KOPT-K1 (cell line): ENCODE results near the gene SLC25A13.
"Not testable (repeated sequence)": the region's sequence is repeated elsewhere in the genome, so short reads cannot be mapped to it uniquely, and the experiment has no call there.

Experiments used
- H3K27ac ChIP-seq: fragments of 200-600 bp; sonication (generic); 2 replicates; pipeline ENCODE4 v1.5.1; 2016; ENCODE audit warnings: antibody characterized with exemption, mild to moderate bottlenecking, low read depth, low read length; ENCODE audit not compliant: poor library complexity, severe bottlenecking
- H3K36me3 ChIP-seq: fragments of 200-600 bp; sonication (generic); 2 replicates; pipeline ENCODE4 v1.5.1; 2017; ENCODE audit warnings: antibody characterized with exemption, mild to moderate bottlenecking, low read length, moderate library complexity; ENCODE audit not compliant: insufficient read depth
- H3K9me3 ChIP-seq: fragments of 200-600 bp; sonication (generic); 2 replicates; pipeline ENCODE4 v1.5.1; 2017; ENCODE audit warnings: antibody characterized with exemption, low read length, mild to moderate bottlenecking; ENCODE audit not compliant: insufficient read depth, poor library complexity, severe bottlenecking

SLC25A13 gene

GRCh38 chr7:96167424-96167823 is 154.5 kb downstream of the SLC25A13 start:
- H3K9me3 ChIP-seq: no peaks in the 10 kb centered on the region
- no peaks in the 10 kb centered on the region; the same call in 1 of the 2 replicates for H3K36me3 ChIP-seq
- H3K27ac ChIP-seq: no peak overlapping the region

DNA sequence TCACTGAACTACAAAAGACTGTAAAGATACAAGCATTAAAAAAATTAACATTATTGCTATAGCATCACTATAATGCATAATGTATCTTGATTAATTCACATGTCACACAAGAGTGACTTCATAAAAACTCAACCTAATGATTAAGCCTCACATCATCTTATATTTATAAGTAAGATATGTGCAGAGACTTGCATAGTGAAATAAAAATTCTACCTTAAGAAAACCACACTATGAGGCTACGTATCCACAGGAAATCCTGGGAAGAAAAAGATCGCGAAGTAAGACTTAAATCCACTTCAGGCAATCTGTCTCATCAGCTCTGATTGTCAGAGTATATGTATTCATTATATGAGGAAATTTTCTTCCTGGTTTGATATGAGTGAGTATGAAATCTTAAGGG is 160.0 kb downstream of the SLC25A13 start:
- Histone ChIP-seq H3K36me3 (no peaks in the 10 kb centered on the region; the same call in 1 of the 2 replicates), H3K27ac (no peak overlapping the region)

DNA sequence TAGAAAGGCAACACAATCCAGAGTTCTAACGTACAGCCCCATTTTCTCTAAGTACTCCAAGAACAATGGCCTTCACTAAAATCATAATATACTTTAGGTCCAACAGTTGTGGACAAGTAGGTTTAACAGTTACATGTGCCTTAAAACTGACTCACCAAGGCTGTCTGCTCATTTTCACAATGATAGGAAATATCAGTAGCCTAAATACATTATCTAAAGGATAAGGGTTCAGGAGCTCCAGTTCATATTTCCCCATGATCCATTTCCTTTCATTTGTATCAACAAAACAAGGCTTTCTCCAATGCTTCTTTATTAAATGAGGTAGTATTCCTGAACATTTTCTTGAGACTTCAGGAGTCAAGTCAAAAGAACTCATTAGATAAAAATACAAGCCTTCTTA is 164.0 kb downstream of the SLC25A13 start:
- no peak overlapping the region for H3K27ac ChIP-seq
- H3K36me3 ChIP-seq: no peaks in the 10 kb centered on the region
- H3K9me3 ChIP-seq: no peaks in the 10 kb centered on the region

More for the DNA sequence above, 160.0 kb downstream of the SLC25A13 start:
- no peaks in the 10 kb centered on the region for H3K9me3 ChIP-seq

GRCh38 chr7:96154506-96154905 is 167.4 kb downstream of the SLC25A13 start:
- H3K9me3 ChIP-seq, H3K27ac ChIP-seq, H3K36me3 ChIP-seq: not testable (repeated sequence)

DNA sequence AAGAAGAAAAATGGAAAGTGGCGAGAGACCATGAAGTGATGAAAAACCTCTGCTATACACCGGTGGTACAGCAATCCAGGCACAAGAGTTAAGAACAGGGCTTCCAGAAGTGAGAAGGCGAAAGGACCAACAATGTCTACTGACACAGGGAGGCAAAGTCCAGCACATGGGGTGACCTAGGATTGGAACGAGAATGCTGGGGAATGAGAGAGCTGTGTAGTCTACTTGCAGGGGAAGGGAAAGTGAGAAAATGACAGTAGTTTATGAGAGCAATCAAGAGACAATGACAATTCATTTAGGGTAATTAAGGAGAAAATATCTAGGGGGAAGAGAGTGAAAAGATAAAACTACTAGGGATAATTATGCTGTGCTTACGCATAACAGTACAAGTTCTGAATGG is 169.2 kb downstream of the SLC25A13 start:
- Histone ChIP-seq H3K9me3 (no peaks in the 10 kb centered on the region), H3K27ac (no peak overlapping the region), H3K36me3 (no peaks in the 10 kb centered on the region)

GRCh38 chr7:96151889-96152288 is 170.0 kb downstream of the SLC25A13 start:
- Histone ChIP-seq H3K36me3 (no peaks in the 10 kb centered on the region), H3K27ac (no peak overlapping the region), H3K9me3 (no peaks in the 10 kb centered on the region)

DNA sequence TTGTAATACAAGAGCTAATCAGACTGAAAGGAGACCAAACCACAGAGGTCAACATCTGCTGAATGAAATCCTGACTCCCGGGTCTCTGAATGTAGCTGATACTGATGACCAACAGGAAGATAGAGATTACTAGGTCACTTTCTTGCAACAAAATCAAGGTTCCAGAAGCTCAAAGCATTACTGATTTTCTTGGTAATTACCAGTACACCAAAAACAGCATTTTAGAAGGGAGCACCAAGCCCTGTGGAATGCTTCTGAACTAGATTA is 177.7 kb downstream of the SLC25A13 start:
- Histone ChIP-seq H3K27ac (no peak overlapping the region), H3K36me3 (no peaks in the 10 kb centered on the region; the same call in 1 of the 2 replicates), H3K9me3 (no peaks in the 10 kb centered on the region)

- Histone ChIP-seq H3K27ac (no peak overlapping the region), H3K36me3 (no peaks in the 10 kb centered on the region; the same call in 1 of the 2 replicates), H3K9me3 (no peaks in the 10 kb centered on the region)
Observed at GRCh38 chr7:96143495-96144259, 178.2 kb downstream of the SLC25A13 start.

- H3K9me3 ChIP-seq: no peaks in the 10 kb centered on the region
- no peaks in the 10 kb centered on the region for H3K36me3 ChIP-seq
- no peak overlapping the region for H3K27ac ChIP-seq
Observed at GRCh38 chr7:96136600-96137239, 185.2 kb downstream of the SLC25A13 start.

DNA sequence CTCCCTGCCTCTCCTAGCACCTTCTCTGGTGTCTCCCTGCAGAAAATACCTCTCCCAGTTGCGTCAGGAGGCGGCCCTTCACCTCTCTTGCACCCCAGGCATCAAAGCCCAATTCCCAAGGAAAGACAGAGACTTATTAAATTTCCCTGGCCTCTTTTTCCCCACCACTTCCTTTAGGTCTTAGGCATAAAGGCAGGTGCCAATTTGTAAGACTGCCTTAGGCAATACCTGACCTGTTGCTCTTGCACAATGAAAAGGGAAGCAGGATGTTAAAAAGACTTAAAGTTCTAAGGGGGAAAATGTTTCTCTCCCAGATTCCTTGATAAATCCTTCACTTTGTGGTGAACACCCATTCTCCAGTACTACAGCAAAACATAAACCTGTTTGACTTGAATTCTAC is 186.7 kb downstream of the SLC25A13 start:
- no peak overlapping the region for H3K27ac ChIP-seq
- H3K9me3 ChIP-seq: no peaks in the 10 kb centered on the region
- no peaks in the 10 kb centered on the region for H3K36me3 ChIP-seq

- no peaks in the 10 kb centered on the region for H3K36me3 ChIP-seq
- H3K9me3 ChIP-seq: no peaks in the 10 kb centered on the region
- H3K27ac ChIP-seq: no peak overlapping the region
Observed at GRCh38 chr7:96131525-96131924, 190.4 kb downstream of the SLC25A13 start.

DNA sequence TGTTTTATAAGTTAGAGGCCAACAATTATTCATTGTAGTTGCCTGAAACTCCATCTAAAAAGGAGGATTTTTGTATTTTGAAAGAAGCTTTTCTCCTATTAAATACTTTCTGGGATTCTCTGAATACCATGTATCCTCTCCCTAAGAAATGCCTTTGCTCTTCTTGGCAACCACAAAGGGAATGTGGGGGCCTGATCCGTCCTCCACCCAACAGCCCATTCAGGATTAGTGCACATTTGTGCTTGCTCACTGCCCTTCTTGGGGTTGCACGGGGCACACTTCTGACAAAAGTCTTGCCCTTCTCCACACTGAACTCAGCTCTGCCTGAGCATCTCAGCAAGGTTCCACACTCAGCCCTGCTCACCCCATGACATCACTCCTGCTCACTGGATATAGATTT is 194.2 kb downstream of the SLC25A13 start:
- H3K27ac ChIP-seq: no peak overlapping the region
- no peaks in the 10 kb centered on the region for H3K9me3 ChIP-seq
- no peaks in the 10 kb centered on the region for H3K36me3 ChIP-seq

- no peak overlapping the region for H3K27ac ChIP-seq
Observed at GRCh38 chr7:96126382-96126781, 195.5 kb downstream of the SLC25A13 start.

DNA sequence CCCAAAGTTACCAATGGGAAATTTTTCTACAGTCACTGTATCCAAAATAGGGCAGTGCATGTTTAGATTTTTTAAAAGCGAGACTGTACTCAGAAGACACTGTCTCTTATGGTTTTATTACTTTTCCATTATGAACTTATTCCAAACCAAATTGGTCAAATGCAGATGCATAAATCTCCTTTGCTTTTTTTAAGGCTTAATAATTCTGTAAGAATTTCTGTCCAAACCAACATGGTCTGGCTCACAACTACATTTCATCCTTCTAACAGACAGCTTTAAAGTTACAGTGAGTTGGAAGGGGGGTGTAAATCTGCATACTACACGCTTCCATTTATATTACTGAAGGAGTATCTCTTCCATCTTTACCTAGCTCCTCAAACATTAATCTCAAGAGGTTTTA is 199.2 kb downstream of the SLC25A13 start:
- H3K36me3 ChIP-seq: no peaks in the 10 kb centered on the region
- H3K9me3 ChIP-seq: no peaks in the 10 kb centered on the region

More at GRCh38 chr7:96126382-96126781, 195.5 kb downstream of the SLC25A13 start:
- Histone ChIP-seq H3K9me3 (no peaks in the 10 kb centered on the region), H3K36me3 (no peaks in the 10 kb centered on the region)

DNA sequence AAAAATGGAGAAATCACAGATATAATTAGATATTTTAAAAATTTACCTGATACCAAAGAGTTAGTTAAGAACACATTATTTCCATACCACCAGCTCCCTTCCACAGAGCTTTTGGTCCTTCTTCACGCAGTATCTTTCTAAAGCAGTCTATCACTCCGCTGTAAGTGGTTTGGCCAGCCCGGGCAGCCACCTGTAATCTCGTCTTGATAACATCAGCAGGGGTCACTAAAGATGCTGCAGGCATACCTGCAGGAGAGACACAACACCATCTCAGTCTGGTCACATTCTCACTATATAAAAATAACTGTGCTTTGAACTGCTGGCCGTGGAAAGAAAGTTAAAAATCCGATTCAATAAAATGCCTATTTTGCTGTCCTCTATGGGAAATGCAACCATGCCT is 200.1 kb downstream of the SLC25A13 start:
- no peaks in the 10 kb centered on the region for H3K36me3 ChIP-seq
- H3K27ac ChIP-seq: no peak overlapping the region
- H3K9me3 ChIP-seq: no peaks in the 10 kb centered on the region

More for the DNA sequence above, 199.2 kb downstream of the SLC25A13 start:
- no peak overlapping the region for H3K27ac ChIP-seq
